HCT116 (cell line): ENCODE data around the gene ANKRD13D. TPM values are rescaled to one million over a fixed set of nuclear protein-coding genes. Genes with fewer than 3 reads are reported as not detected.

Experiments used
- ATAC-seq: fragments of 200-7000 bp; cut with Tn5 transposase; 2 replicates; pipeline ENCODE4 v1.9.1; 2020; ENCODE audit warnings: mild to moderate bottlenecking, moderate library complexity
- BruUV-seq: library from RNA; stranded (reverse); fragments of 400-500 nt; replicated peaks from 2 replicates; lab custom pipeline; 2021; lab: Mats Ljungman, UMichigan
- CTCF ChIA-PET: fragments of 300-600 bp; sonication (Branson Sonifier 250); formaldehyde crosslinking; loops from one replicate; lab custom pipeline; 2021; ENCODE audit warnings: antibody characterized with exemption; lab: Charles Lee
- POLR2A ChIA-PET: fragments of 300-600, 350-600 bp; sonication (Branson Sonifier 250); formaldehyde crosslinking; loops from one replicate; lab custom pipeline; 2021; ENCODE audit warnings: antibody characterized with exemption; lab: Charles Lee
- RAD21 ChIA-PET, 2 experiments: fragments of 300-600 bp; sonication (Branson Sonifier 250); formaldehyde crosslinking; loops; one replicate each; lab custom pipeline; 2023; ENCODE audit warnings: low total read pairs in 2 of 2; ENCODE audit not compliant: uncharacterized antibody in 2 of 2, unreplicated experiment in 2 of 2, low non-redundant PET in 1 of 2; lab: Charles Lee
- DNase-seq: peaks from one replicate; pipeline ENCODE4 v3.0.0-alpha.2; 2010; ENCODE audit warnings: low read depth, low spot score
- H2AFZ ChIP-seq: fragments of 200-600 bp; shearing (Covaris generic), sonication (generic); 2 replicates; pipeline ENCODE4 v1.6.1; 2017; ENCODE audit warnings: low read depth, mixed run types, mixed read lengths, antibody characterized with exemption, low read length; ENCODE audit not compliant: poor library complexity, severe bottlenecking
- H3K27ac ChIP-seq: 2 replicates; pipeline ENCODE4 v1.5.1; 2012; ENCODE audit warnings: low read depth, low read length
- H3K27me3 ChIP-seq: fragments of 200-600 bp; sonication (generic); 2 replicates; pipeline ENCODE4 v1.6.1; 2016; ENCODE audit warnings: mixed run types, low read length, mixed read lengths; ENCODE audit not compliant: insufficient read depth
- H3K36me3 ChIP-seq, 2 experiments: fragments of 200-500 bp in 1 of 2; fragments of 200-600 bp in 1 of 2; sonication (Bioruptor generic) in 1 of 2; sonication (generic) in 1 of 2; 2 replicates each; pipeline versions ENCODE4 v1.5.1 to v1.6.1; 2014 to 2016; ENCODE audit warnings: low read length in 2 of 2, inconsistent platforms in 1 of 2, mixed read lengths in 1 of 2, mixed run types in 1 of 2; ENCODE audit not compliant: insufficient read depth in 2 of 2, control insufficient read depth in 1 of 2
- H3K4me1 ChIP-seq, 2 experiments: fragments of 200-600 bp in 1 of 2; sonication (generic) in 1 of 2; 2 replicates each; pipeline versions ENCODE4 v1.5.1 to v1.6.1; 2012 to 2017; ENCODE audit warnings: low read length in 2 of 2, inconsistent platforms in 1 of 2, mild to moderate bottlenecking in 1 of 2, mixed read lengths in 1 of 2, mixed run types in 1 of 2, moderate library complexity in 1 of 2; ENCODE audit not compliant: insufficient read depth in 2 of 2, control insufficient read depth in 1 of 2
- H3K4me2 ChIP-seq: fragments of 200-600 bp; sonication (generic); 2 replicates; pipeline ENCODE4 v1.6.1; 2017; ENCODE audit warnings: mixed run types, low read length, mixed read lengths
- H3K4me3 ChIP-seq, 2 experiments: fragments of 200-600 bp in 1 of 2; sonication (generic) in 1 of 2; replicated peaks in 1 of 2; 2 replicates each; pipeline ENCODE4 v1.5.1; 2011 to 2016; ENCODE audit warnings: low read length in 2 of 2, control low read depth in 1 of 2, low read depth in 1 of 2, mild to moderate bottlenecking in 1 of 2, mixed read lengths in 1 of 2, mixed run types in 1 of 2
- H3K79me2 ChIP-seq: fragments of 200-600 bp; sonication (generic); 2 replicates; pipeline ENCODE4 v1.6.1; 2017; ENCODE audit warnings: mild to moderate bottlenecking, mixed run types, low read length, moderate library complexity, mixed read lengths; ENCODE audit not compliant: insufficient read depth
- H3K9ac ChIP-seq: fragments of 200-600 bp; sonication (generic); 2 replicates; pipeline ENCODE4 v1.6.1; 2016; ENCODE audit warnings: low read length, mixed read lengths
- H3K9me2 ChIP-seq: fragments of 200-600 bp; sonication (generic), shearing (Covaris generic); 2 replicates; pipeline ENCODE4 v1.6.1; 2017; ENCODE audit warnings: mixed run types, mild to moderate bottlenecking, moderate library complexity; ENCODE audit not compliant: insufficient read depth
- H3K9me3 ChIP-seq, 2 experiments: fragments of 200-500 bp in 1 of 2; fragments of 200-600 bp in 1 of 2; sonication (Bioruptor generic) in 1 of 2; sonication (generic) in 1 of 2; 2 replicates each; pipeline ENCODE4 v1.6.1; 2014 to 2017; ENCODE audit warnings: low read length in 2 of 2, mixed read lengths in 2 of 2, inconsistent platforms in 1 of 2, low read depth in 1 of 2, mild to moderate bottlenecking in 1 of 2, mixed run types in 1 of 2, moderate library complexity in 1 of 2; ENCODE audit not compliant: control insufficient read depth in 1 of 2, insufficient read depth in 1 of 2
- H4K20me1 ChIP-seq: fragments of 200-600 bp; sonication (generic), shearing (Covaris generic); 2 replicates; pipeline ENCODE4 v1.6.1; 2017; ENCODE audit warnings: mixed run types, mild to moderate bottlenecking, moderate library complexity; ENCODE audit not compliant: insufficient read depth
- ATF3 ChIP-seq: IDR thresholded peaks from 2 replicates; pipeline ENCODE4 v1.6.1; 2012
- EGR1 ChIP-seq: IDR thresholded peaks from 2 replicates; pipeline ENCODE4 v1.6.1; 2012; ENCODE audit warnings: low read depth
- FOSL1 ChIP-seq: IDR thresholded peaks from 2 replicates; pipeline ENCODE4 v1.6.1; 2012; ENCODE audit warnings: low read depth
- MAX ChIP-seq: IDR thresholded peaks from 2 replicates; pipeline ENCODE4 v1.6.1; 2012
- POLR2A ChIP-seq: IDR thresholded peaks from 2 replicates; pipeline ENCODE4 v1.7.0; 2011; ENCODE audit warnings: borderline replicate concordance; ENCODE audit not compliant: insufficient read depth, insufficient read length; ENCODE audit errors: extremely low read depth
- RAD21 ChIP-seq: IDR thresholded peaks from 2 replicates; pipeline ENCODE4 v1.6.1; 2012; ENCODE audit warnings: low read depth, mild to moderate bottlenecking
- SIN3A ChIP-seq: IDR thresholded peaks from 2 replicates; pipeline ENCODE4 v1.6.1; 2012; ENCODE audit warnings: low read depth
- TCF7L2 ChIP-seq: IDR thresholded peaks from 2 replicates; pipeline ENCODE4 v1.7.0; 2011; ENCODE audit warnings: borderline replicate concordance, inconsistent platforms; ENCODE audit not compliant: insufficient read depth, insufficient read length; ENCODE audit errors: extremely low read depth
- intact Hi-C: fragments of 100-400 bp; cut with micrococcal nuclease; formaldehyde crosslinking; loops from 2 replicates; pipeline ENCODE4 v1.10.0; 2022
- total RNA-seq: library from RNA; stranded (reverse); gene quantifications from one replicate; pipeline ENCODE4 v1.2.1, GENCODE V29; 2021; ENCODE audit not compliant: unreplicated experiment

Gene ANKRD13D
- total RNA-seq, 1 experiment from 2014 or later = 61.1 TPM

GRCh38 chr11:67268962-67269268, 20.2 kb upstream of the ANKRD13D start:
- no peaks in the 10 kb centered on the region for H3K9me3 ChIP-seq
- POLR2A ChIA-PET = no interaction called here
- no peak overlapping the region for H2AFZ ChIP-seq
- intact Hi-C loops = no loop called here
- no peak overlapping the region for H3K4me2 ChIP-seq
- H3K27ac ChIP-seq = no peak overlapping the region
- TF ChIP-seq MAX (no peak), TCF7L2 (no peak), POLR2A (no peak), EGR1 (no peak), ATF3 (no peak), SIN3A (no peak)
- TF ChIP-seq, all 23 proteins: peak for 0
- Histone ChIP-seq H3K79me2 (peaks cover 74% of the 10 kb centered on the region), H3K9ac (no peak overlapping the region), H3K9me2 (no peaks in the 10 kb centered on the region), H4K20me1 (no peaks in the 10 kb centered on the region), H3K36me3 (peaks cover 2 to 15% of the 10 kb centered on the region in 2 experiments; a peak in 1 of 4 replicates), H3K4me1 (peaks cover 8 to 18% of the 10 kb centered on the region in 2 experiments; a peak in 3 of 4 replicates), H3K27me3 (no peaks in the 10 kb centered on the region), H3K4me3 (no peak overlapping the region)
- ChIA-PET CTCF (no interaction called here), RAD21 (no interaction called here)
- DNase-seq (no peak), ATAC-seq (no peak)
- BruUV-seq = no TSS peak

GRCh38 chr11:67269401-67270255, 19.5 kb upstream of the ANKRD13D start:
- H3K27ac ChIP-seq = no peak overlapping the region
- no peak overlapping the region for H2AFZ ChIP-seq
- H3K4me2 ChIP-seq = no peak overlapping the region
- DNase-seq (no peak), ATAC-seq (no peak)
- H3K79me2 ChIP-seq = peaks cover 81% of the 10 kb centered on the region
- H3K4me3 ChIP-seq = no peak overlapping the region
- no TSS peak for BruUV-seq
- no peaks in the 10 kb centered on the region for H3K9me2 ChIP-seq
- H3K9ac ChIP-seq = no peak overlapping the region
- intact Hi-C loops = no loop called here
- H3K36me3 ChIP-seq = peaks cover 2 to 15% of the 10 kb centered on the region in 2 experiments; a peak in 1 of 4 replicates
- no peaks in the 10 kb centered on the region for H4K20me1 ChIP-seq
- RAD21 ChIA-PET = no interaction called here
- no peak for TF ChIP-seq RAD21
- no peak for TF ChIP-seq ATF3
- no peak for TF ChIP-seq FOSL1
- TF ChIP-seq, all 23 proteins: peak for 0
- no peaks in the 10 kb centered on the region for H3K27me3 ChIP-seq
- H3K9me3 ChIP-seq = no peaks in the 10 kb centered on the region
- ChIA-PET POLR2A (no interaction called here), CTCF (interaction anchor here (1.2 kb wide), 1 partner anchor 8 kb away, joined by 3 read pairs; no protein-coding TSS in a partner anchor)
- peaks cover 8 to 18% of the 10 kb centered on the region in 2 experiments; a peak in 3 of 4 replicates for H3K4me1 ChIP-seq
